Measurements from ENCODE around the gene DPH3.

DNA sequence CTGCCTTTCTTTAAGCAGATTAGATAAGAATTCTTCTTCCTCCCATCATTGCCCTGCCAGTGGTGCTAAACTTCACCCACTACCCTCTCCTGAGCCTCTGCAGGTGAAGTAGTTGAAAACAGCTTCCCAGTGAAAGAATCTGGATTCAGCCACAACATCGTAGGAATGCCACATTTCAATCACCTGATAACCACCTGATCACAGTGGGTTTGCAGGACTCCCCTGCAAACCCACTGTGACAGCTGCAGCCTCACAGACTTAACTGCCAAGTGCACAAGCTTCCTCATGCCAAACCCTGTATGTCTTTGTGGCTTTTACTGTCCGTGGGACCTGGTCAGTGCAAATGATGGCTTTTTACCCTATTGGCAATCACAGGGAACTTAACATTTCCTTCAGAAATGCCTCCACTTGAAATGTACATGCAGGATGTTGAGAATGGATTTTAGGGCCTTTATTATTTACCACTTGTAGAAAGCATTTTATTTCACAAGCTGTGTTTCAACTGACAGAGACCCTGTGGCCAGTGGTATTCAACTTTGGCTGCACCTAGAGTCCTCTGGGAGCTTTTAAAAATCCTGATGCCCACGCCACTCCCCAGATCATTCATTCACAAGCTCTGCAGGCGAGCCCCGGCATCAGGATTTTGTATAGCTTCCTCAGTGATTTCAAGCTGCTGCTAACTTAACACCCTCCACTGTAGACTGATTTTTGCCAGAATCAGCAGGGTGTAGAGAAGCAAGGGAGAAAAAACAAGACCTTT, 49.3 kb upstream of the DPH3 start:
- TF ChIP-seq POLR2A (IDR thresholded peaks at IDR 0.05) (no peak), EP300 (IDR thresholded peaks at IDR 0.05) (no peak)

Measured in stomach (tissue), 4 donors.